Activated naive CD8-positive, alpha-beta T cell treated with anti-CD3 and anti-CD28 coated beads, Interleukin-2, amount 50 U/mL, for 16 hours (primary cell): ENCODE measurements around the gene RCAN2.

Experiments used
- DNase-seq: peaks from one replicate; pipeline ENCODE4 v3.0.0-alpha.2; 2020; ENCODE audit warnings: low read depth, low spot score

The RCAN2 gene

DNA sequence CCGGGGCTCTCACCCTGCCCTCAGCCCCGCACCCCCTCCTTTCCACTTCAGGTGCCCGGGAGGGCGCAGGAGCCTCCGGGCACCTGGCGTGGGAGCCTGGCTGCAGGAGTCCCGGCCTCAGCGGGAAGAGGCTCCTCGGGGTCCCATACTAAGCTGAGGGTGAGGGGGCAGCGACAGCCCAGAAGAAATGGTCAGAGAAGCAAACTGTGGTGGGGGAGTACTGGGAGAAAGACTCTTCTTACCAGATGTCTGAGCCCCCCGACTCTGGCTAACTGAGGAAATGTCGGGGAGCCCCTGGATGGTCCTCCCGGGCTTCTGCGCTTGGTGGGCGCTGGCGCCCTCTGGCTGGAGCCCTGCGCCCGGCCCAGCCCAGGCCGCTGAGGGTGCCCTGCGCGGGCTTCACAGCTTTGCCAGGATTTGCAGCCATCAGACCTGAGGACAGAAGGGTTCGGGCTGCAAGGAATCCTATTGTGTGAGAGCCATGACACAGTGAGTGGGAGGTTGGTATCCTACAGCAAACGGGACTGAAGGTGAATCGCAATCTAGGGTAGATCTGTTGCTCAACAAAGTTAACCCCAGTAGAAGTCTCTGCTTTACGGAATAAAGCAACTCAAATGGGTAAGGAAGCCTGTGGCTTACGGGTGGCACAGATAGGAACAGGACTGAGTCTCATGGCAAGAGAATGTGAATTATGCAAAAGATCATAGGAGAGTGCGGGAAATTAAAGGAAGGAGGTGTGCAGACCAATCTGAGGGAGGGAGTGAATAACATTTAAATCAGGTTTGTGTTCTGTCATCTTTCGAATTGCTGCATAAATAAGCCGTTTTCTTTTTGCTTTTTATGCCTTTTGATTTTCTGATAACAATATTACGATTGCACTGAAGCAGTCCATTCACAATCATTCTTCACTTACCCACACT is 639 bp upstream of the RCAN2 start:
- DNase-seq: no peak

DNA sequence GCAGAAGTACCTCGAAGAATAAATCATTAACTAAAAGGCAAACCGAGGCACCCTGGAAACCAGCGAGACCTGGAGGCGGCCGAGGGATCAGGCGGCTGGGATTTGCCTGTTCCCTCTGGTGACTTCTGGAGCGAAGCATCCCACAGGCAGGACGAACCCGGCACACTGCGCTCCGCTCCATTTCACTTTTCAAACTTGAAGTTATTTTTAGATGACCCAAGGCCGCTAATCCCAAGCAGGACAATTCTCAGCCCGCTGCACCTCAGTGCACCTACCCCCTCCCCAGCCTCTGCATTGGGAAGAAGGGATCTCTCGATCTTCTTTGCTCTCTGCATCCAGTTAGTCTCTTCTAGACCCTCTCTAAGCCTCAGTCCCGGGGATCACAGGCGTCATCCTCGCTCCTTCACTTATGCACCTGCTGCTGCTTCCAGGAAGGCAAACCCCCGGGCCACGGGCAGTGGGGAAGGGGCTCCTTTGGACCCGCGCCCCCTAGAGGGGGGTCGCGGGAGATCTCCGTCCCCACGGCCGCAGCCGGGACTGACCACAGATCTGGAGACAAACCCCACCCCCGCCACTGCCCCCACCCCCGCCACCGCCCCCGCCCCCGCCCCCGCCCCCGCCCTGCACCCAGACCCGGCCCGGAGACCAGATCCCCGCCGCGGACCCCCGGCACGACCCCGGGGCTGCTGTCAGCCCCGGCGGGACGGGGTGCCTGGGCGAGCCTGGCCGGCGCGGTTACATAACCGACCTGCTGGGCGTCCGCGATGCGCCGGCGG is 636 bp downstream of the RCAN2 start:
- DNase-seq: no peak

- no peak for DNase-seq
Measured at GRCh38 chr6:46486181-46486580, 5.1 kb downstream of the RCAN2 start.

- DNase-seq: no peak
Measured at GRCh38 chr6:46484081-46484820, 7.0 kb downstream of the RCAN2 start.

DNA sequence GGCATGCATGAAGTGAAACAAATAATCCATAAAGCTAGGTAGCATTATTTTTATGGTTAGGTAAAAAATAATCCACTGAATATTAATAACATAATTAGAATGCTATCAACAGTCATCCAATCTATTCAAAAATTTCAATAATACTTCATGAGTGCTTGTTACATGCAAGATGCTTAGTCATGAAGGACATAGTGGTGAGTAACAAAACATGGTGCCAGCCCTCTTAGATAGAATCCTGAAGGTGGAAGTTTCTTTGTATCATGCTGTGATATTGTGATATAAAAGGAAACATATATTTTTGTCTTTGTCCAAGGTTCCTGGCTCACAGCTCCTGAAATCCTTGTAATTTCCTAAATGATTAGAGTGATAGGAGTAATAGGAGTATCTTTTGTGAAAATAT is 14.9 kb downstream of the RCAN2 start:
- no peak for DNase-seq

- no peak for DNase-seq
Measured at GRCh38 chr6:46473881-46474280, 17.4 kb downstream of the RCAN2 start.

GRCh38 chr6:46472243-46472642 is 19.0 kb downstream of the RCAN2 start:
- DNase-seq: no peak

DNA sequence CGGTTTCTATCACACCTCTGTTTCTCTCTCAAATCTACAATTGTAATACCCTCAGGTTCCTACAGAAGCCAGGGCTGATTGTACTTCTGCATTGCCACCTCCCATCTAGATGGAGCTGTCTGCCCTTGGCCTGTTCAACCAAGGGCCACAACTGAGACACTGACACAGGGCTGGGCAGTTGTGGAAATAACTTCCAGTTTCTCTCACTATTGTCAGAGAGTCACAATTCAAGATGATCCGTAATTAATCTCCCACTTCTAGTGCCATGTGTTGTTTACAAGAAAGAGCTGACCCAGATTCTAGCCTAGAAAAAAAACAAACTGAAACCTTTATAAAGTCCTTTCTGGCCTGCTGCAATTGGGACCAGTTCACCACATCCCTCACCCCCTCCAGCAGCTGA is 22.2 kb downstream of the RCAN2 start:
- DNase-seq: no peak

- DNase-seq: no peak
Measured at GRCh38 chr6:46468403-46469010, 22.7 kb downstream of the RCAN2 start.

DNA sequence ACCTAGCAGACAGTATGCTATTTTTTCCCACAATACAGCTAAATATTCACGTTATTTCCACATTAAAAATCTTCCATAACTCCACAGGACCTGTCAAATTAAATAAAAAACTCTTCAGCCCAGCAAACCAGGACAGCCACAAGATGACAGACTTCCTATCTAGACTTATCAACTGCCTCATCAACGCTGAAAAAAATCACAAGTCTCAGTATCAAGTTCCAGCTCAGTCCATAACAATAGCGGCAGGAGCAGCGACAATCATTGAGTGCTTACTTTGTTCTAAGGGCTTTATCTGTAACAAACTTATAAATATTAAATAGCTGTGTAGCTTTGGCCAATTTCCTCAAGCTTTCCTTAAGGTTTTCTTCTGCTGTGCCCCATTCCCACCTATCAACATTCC is 24.7 kb downstream of the RCAN2 start:
- no peak for DNase-seq

GRCh38 chr6:46465294-46466165 is 25.7 kb downstream of the RCAN2 start:
- DNase-seq: no peak

DNA sequence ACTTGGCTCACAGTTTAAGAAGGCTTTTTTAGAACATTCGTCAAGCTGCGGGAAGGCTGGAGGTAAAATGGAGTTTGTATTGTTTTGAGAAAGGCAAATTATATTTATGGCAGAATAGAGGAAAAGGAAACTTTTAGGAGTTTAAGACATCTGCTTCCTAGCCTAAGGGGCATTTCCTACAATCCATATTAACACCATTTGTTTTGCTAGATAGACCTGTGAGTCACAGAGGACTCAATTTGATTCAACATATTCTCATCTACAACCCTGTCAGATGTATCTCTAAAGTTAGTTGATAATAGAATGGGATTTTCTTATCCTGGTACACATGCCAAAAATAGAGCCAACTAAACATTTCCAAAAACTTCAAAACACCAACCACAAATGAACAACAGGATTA is 35.0 kb downstream of the RCAN2 start:
- no peak for DNase-seq

DNA sequence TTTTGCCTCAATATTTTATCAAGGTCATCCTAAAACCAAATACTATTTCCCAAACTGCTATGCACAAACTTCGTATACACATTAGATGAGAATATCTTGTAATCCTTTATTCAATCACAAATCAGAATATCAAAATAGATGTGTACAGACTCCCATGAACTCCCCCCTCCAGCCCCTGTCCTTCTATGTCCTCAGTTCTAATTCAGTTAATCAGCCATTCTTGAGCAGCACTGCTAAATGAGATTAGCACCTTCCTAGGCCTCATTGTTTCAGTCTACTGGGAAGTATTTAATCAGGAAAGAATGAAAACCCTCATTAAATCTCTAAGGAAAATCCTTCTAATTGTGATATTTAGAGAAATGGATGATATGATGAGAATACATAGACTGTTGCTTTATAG is 36.6 kb downstream of the RCAN2 start:
- no peak for DNase-seq

DNA sequence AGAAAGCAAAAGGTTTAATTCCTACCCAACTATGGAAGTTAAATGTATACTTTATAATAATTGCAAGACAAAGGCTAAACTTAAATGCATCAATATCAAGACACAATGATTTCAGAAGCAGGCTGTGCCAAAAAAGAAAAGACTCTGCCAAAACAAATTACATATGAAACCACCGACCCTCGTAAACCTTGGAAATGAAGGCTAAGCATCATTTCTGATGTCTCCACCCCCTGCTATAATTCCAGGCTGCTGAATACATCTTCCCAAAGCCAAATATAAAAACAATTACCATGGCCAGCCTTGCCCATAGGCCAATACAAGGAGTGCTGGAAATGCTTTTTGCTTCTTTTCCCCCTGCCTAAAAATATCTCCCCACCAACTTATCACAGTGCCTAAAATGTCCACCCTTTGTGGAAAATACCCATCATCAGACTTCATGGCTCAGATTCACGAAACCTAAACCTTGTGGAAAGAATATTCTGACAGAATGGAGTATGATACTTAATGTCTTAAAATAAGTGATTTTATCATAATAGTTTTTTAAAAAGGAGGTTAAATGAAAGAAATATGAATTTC is 37.4 kb downstream of the RCAN2 start:
- DNase-seq: no peak

GRCh38 chr6:46453216-46453615 is 38.0 kb downstream of the RCAN2 start:
- no peak for DNase-seq

DNA sequence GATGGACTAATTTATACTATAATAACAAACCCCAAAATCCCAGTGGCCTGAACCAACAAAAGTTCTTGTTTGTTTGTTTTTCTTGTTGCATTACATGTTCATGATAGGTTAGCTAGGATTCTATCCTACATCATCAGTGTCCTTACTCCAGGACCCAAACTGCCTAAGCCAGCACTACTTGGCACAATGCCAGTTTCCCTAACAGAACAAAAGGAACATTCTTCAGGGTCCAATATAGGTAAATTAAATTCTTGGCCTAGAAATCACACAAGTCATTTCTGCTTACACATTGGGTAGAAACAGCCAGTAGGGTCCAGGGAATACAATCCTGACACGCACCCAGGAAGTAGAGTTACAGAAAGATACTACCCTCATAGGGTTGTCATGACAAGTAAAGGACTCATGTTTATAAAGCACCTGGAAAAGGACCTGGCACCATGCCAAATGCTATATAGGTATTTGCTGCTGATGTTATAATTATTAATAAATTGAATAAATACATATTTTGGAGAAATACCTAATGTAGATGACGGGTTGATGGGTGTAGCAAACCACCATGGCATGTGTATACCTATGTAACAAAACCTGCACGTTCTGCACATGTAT is 38.8 kb downstream of the RCAN2 start:
- no peak for DNase-seq

DNA sequence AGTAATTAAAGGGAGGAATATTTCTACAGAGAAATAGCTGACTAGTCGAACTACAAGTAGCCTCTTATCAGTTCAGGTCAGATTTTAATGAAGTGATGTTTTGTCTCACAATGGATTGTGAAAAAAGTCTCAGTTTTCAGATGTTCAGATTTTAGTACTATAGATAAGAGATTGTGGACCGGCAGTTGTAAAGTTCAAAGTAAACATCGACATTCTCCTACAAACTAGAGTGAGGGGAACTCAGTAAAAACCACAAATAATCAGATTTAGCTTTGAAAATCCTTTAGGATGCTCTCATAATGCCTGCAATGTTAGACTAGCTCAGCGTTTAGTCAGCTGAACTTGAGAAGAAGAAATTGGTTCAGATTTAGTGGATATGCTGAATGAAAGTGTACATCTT is 39.9 kb downstream of the RCAN2 start:
- DNase-seq: no peak

GRCh38 chr6:46444772-46445454 is 46.3 kb downstream of the RCAN2 start:
- DNase-seq: no peak

DNA sequence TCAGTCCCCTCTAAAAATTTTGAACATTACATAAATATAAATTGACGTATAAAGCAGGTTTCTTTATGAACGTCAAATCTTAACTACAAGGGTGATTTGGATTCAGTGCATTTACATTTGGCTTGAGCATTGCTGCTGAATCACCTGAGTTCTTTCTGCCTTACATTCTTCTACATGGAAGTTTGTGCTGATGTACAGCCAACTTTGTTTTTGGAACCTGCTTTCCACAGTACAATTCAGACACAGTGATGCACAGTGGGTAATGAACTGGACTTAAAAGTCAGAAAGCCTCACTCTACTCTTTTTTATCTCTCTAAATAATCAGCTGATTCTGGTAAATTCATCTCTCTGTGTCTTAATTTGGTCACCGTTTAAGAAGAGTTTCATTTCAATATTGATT is 47.6 kb downstream of the RCAN2 start:
- no peak for DNase-seq
